HFFc6 (cell line): ENCODE data around the gene NR2F6. TPM values are rescaled to one million over a fixed set of nuclear protein-coding genes. Genes with fewer than 3 reads are reported as not detected.
A peak's percentile ranks its signal among the peaks of the same experiment; 100 is the strongest.

Source experiments
- DNase-seq: peaks from one replicate; pipeline ENCODE4 v3.0.0-alpha.2; 2018
- H3K27ac Mint-ChIP-seq: 2 replicates; pipeline ENCODE4 v1.8.0; 2020; ENCODE audit warnings: mild to moderate bottlenecking, mixed read lengths
- H3K27me3 Mint-ChIP-seq: 2 replicates; pipeline ENCODE4 v1.8.0; 2021; ENCODE audit warnings: mild to moderate bottlenecking, moderate library complexity, mixed read lengths; ENCODE audit not compliant: insufficient read depth
- H3K36me3 Mint-ChIP-seq: 2 replicates; pipeline ENCODE4 v1.8.0; 2021; ENCODE audit warnings: low read depth, mixed read lengths
- H3K4me1 Mint-ChIP-seq: 2 replicates; pipeline ENCODE4 v1.8.0; 2020; ENCODE audit warnings: low read depth, mixed read lengths
- H3K4me3 Mint-ChIP-seq: 2 replicates; pipeline ENCODE4 v1.8.0; 2020; ENCODE audit warnings: mild to moderate bottlenecking, moderate library complexity, mixed read lengths
- H3K9me3 Mint-ChIP-seq: 2 replicates; pipeline ENCODE4 v1.8.0; 2020; ENCODE audit warnings: mild to moderate bottlenecking, mixed read lengths
- CTCF ChIP-seq: fragments of 200-600 bp; sonication (generic); IDR thresholded peaks from 2 replicates; pipeline ENCODE4 v1.5.0; 2021; ENCODE audit warnings: antibody characterized with exemption, mild to moderate bottlenecking
- total RNA-seq, 6 experiments: library from RNA; stranded (reverse); fragmentation: NEBNext Ultra II Directional; extraction: Animal tissue kit (Norgen Biotek cat#: 25700); gene quantifications; 2 replicates in 1 of 6; 3 replicates in 5 of 6; pipeline ENCODE4 v1.2.3, GENCODE V29; 2021

Gene NR2F6
- total RNA-seq, 6 experiments from 2014 or later, result 46.1 to 61.9 (median 49.3) TPM

GRCh38 chr19:17227798-17228367 lies 17.8 kb downstream of the NR2F6 start:
- Mint-ChIP-seq H3K4me1 (peaks cover 7% of the 10 kb centered on the region), H3K4me3 (peak overlapping the region; percentile 26; the same call in 1 of the 2 replicates), H3K27ac (no peak overlapping the region), H3K27me3 (peaks cover 4% of the 10 kb centered on the region), H3K36me3 (peaks cover 9% of the 10 kb centered on the region), H3K9me3 (no peaks in the 10 kb centered on the region)
- no peak for DNase-seq
- TF ChIP-seq CTCF, result no peak

GRCh38 chr19:17226002-17226933 lies 19.5 kb downstream of the NR2F6 start, which contains the start of gene OCEL1:
TSS of gene OCEL1 (plus strand) at chr19:17226226. CDS start at chr19:17226248, 22 bp downstream.
- Mint-ChIP-seq H3K36me3 (no peaks in the 10 kb centered on the region; the same call in 1 of the 2 replicates), H3K9me3 (no peaks in the 10 kb centered on the region), H3K27ac (peak within 1 kb of the TSS; percentile 94), H3K4me3 (peak within 1 kb of the TSS; percentile 96), H3K4me1 (peaks cover 7% of the 10 kb centered on the region), H3K27me3 (peaks cover 4% of the 10 kb centered on the region)
- peak; percentile 95 for DNase-seq
- TF ChIP-seq CTCF, result no peak

DNA sequence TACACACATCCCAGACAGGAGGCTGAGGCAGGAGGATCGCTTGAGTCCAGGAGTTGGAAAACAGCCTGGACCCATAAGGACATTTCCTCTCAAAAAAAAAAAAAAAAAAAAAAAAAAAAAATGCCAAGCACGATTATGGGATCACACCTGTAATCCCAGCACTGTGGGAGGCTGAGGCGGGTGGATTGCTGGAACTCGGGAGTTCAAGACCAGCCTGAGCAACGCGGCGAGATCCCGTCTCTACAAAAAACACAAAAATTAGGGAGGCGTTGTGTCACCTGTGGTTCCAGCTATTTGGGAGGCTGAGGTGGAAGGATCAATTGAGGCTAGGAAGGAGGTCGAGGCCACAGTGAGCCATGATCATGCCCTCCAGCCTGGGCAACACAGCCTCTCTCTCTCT lies 20.7 kb downstream of the NR2F6 start:
- Mint-ChIP-seq H3K4me3 (no peak overlapping the region), H3K36me3 (no peaks in the 10 kb centered on the region; the same call in 1 of the 2 replicates), H3K27ac (no peak overlapping the region), H3K27me3 (peaks cover 4% of the 10 kb centered on the region), H3K9me3 (no peaks in the 10 kb centered on the region), H3K4me1 (peaks cover 12% of the 10 kb centered on the region)
- DNase-seq, result no peak
- TF ChIP-seq CTCF, result no peak

DNA sequence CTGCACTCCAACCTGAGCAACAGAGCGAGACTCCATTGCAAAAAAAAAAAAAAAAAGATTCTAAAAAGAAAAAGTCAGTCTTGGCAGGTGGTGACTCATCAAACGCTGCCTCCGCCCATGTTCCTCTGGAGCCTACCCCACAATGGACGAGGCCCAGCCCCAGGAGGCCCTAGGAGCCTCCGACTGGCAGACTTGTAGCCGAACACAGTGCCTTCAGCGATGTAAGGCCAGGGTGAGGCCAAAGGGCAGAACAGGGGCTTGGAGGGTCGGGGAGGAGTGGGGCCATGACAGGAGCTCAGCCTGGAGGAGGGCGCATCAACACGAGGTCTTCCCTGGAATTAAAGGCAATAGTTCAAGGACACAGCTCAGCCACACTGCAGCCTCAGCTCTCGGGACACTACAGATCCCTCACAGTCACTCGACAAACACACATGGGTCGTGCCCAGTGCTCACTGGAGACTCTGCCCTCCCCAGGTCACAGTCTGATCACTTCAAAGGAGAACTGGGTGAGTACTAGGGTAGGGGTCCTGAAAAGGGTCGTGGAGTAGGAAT lies 25.4 kb downstream of the NR2F6 start:
- no peaks in the 10 kb centered on the region for H3K9me3 Mint-ChIP-seq
- H3K36me3 Mint-ChIP-seq, result peaks cover 24% of the 10 kb centered on the region
- no peak for TF ChIP-seq CTCF
- H3K27ac Mint-ChIP-seq, result peak overlapping the region; percentile 69
- H3K4me3 Mint-ChIP-seq, result no peak overlapping the region
- peaks cover 3% of the 10 kb centered on the region; the same call in 1 of the 2 replicates for H3K27me3 Mint-ChIP-seq
- peaks cover 17% of the 10 kb centered on the region for H3K4me1 Mint-ChIP-seq
- no peak for DNase-seq

GRCh38 chr19:17219286-17219685 lies 26.4 kb downstream of the NR2F6 start:
- Mint-ChIP-seq H3K27ac (no peak overlapping the region; the same call in 1 of the 2 replicates), H3K4me1 (peaks cover 27% of the 10 kb centered on the region), H3K4me3 (no peak overlapping the region), H3K27me3 (peaks cover 3% of the 10 kb centered on the region; the same call in 1 of the 2 replicates), H3K9me3 (no peaks in the 10 kb centered on the region), H3K36me3 (peaks cover 24% of the 10 kb centered on the region)
- TF ChIP-seq CTCF, result no peak
- no peak for DNase-seq
